HepG2 (cell line): ENCODE measurements around the gene VIT. TPM values are rescaled to one million over a fixed set of nuclear protein-coding genes. Genes with fewer than 3 reads are reported as not detected.

Source experiments
- ATAC-seq: fragments of 200-7000 bp; cut with Tn5 transposase; 3 replicates; pipeline ENCODE4 v1.9.1; 2020; ENCODE audit warnings: mild to moderate bottlenecking, moderate library complexity
- BruUV-seq: library from RNA; stranded (reverse); fragments of 400-500 nt; replicated peaks from 2 replicates; lab custom pipeline; 2021; lab: Mats Ljungman, UMichigan
- CTCF ChIA-PET: fragments of 300-600 bp; formaldehyde crosslinking; extraction: SDS; loops from one replicate; lab custom pipeline; 2021; ENCODE audit warnings: low total read pairs, inconsistent platforms, low intra/inter-chr PET ratio; lab: Yijun Ruan, JAX
- POLR2A ChIA-PET: fragments of 350-600 bp; sonication (Branson Sonifier 250); formaldehyde crosslinking; loops from one replicate; lab custom pipeline; 2020; ENCODE audit warnings: antibody characterized with exemption, inconsistent platforms; lab: Yijun Ruan, JAX
- DNase-seq: peaks from one replicate; pipeline ENCODE4 v3.0.0-alpha.2; 2015; ENCODE audit warnings: low spot score
- FAIRE-seq: peaks from 3 replicates; lab custom pipeline; 2011; peaks lifted over from hg19 to GRCh38; lab: Jason Lieb, UNC
- H2AFZ ChIP-seq: one replicate; pipeline ENCODE4 v1.6.1; 2011; ENCODE audit warnings: low read length, inconsistent platforms
- H3K27ac ChIP-seq: fragments of 300-600 bp; 3 replicates; pipeline ENCODE4 v1.8.0; 2011; ENCODE audit warnings: mixed run types, mild to moderate bottlenecking, mixed read lengths, low read length, inconsistent platforms; ENCODE audit not compliant: insufficient read depth; ENCODE audit errors: extremely low read length
- H3K27me3 ChIP-seq, 2 experiments: fragments of 200-600 bp in 1 of 2; 2 replicates in 1 of 2; 3 replicates in 1 of 2; pipeline versions ENCODE4 v1.6.0 to v1.8.0; 2011; ENCODE audit warnings: low read length in 2 of 2, mild to moderate bottlenecking in 2 of 2, moderate library complexity in 2 of 2, inconsistent platforms in 1 of 2; ENCODE audit not compliant: insufficient read depth in 2 of 2, control insufficient read depth in 1 of 2
- H3K36me3 ChIP-seq, 2 experiments: fragments of 200-600 bp in 1 of 2; replicated peaks in 1 of 2; 2 replicates in 1 of 2; 3 replicates in 1 of 2; pipeline versions ENCODE4 v1.5.1 to v1.8.0; 2011; ENCODE audit warnings: low read length in 2 of 2, inconsistent platforms in 1 of 2; ENCODE audit not compliant: insufficient read depth in 2 of 2, control insufficient read depth in 1 of 2
- H3K4me1 ChIP-seq: 2 replicates; pipeline ENCODE4 v1.5.1; 2012; ENCODE audit warnings: low read length, inconsistent platforms; ENCODE audit not compliant: insufficient read depth
- H3K4me2 ChIP-seq: 2 replicates; pipeline ENCODE4 v1.6.0; 2011; ENCODE audit warnings: low read depth, low read length, inconsistent platforms
- H3K4me3 ChIP-seq, 3 experiments: fragments of 200-600 bp in 1 of 3; sonication (generic), shearing (Covaris generic) in 1 of 3; replicated peaks in 1 of 3; 2 replicates each; pipeline ENCODE4 v1.5.1; 2011 to 2016; ENCODE audit warnings: low read length in 3 of 3, inconsistent platforms in 2 of 3, low read depth in 2 of 3, mild to moderate bottlenecking in 2 of 3, control low read depth in 1 of 3, mixed read lengths in 1 of 3; ENCODE audit not compliant: insufficient read depth in 1 of 3
- H3K79me2 ChIP-seq: one replicate; pipeline ENCODE4 v1.6.1; 2011; ENCODE audit warnings: low read length, inconsistent platforms; ENCODE audit not compliant: insufficient read depth
- H3K9ac ChIP-seq: 2 replicates; pipeline ENCODE4 v1.6.0; 2011; ENCODE audit warnings: mild to moderate bottlenecking, low read depth, low read length, inconsistent platforms; ENCODE audit not compliant: insufficient read depth
- H3K9me3 ChIP-seq: 2 replicates; pipeline ENCODE4 v1.5.1; 2012; ENCODE audit warnings: mild to moderate bottlenecking, low read length
- H4K20me1 ChIP-seq: 2 replicates; pipeline ENCODE4 v1.6.0; 2011; ENCODE audit warnings: inconsistent platforms, mild to moderate bottlenecking, low read length, moderate library complexity; ENCODE audit not compliant: insufficient read depth
- CREB1 ChIP-seq, 2 experiments: fragments of 450-650 bp in 1 of 2; IDR thresholded peaks; 2 replicates each; pipeline ENCODE4 v1.6.1; 2016 to 2017; ENCODE audit warnings: control low read depth in 1 of 2, mild to moderate bottlenecking in 1 of 2, missing compliant biosample characterization in 1 of 2, missing genetic modification characterization in 1 of 2
- FOXP1 ChIP-seq, 2 experiments: fragments of 450-650 bp in 1 of 2; IDR thresholded peaks; 2 replicates each; pipeline ENCODE4 v1.6.1; 2017 to 2018; ENCODE audit warnings: antibody characterized with exemption in 1 of 2
- RFXAP ChIP-seq: sonication (generic); formaldehyde crosslinking; IDR thresholded peaks from 2 replicates; pipeline ENCODE4 v1.4.0; 2020; ENCODE audit warnings: missing genetic modification reagents, borderline replicate concordance
- THYN1 ChIP-seq: sonication (generic); formaldehyde crosslinking; IDR thresholded peaks from 2 replicates; pipeline ENCODE4 v1.8.1; 2023; ENCODE audit warnings: low read depth, mild to moderate bottlenecking, moderate library complexity, missing genetic modification reagents, borderline replicate concordance
- ZBTB26 ChIP-seq: IDR thresholded peaks from 2 replicates; pipeline ENCODE4 v1.6.1; 2016; ENCODE audit warnings: missing compliant biosample characterization, missing genetic modification reagents, borderline replicate concordance
- ZBTB39 ChIP-seq: sonication (generic); formaldehyde crosslinking; IDR thresholded peaks from 2 replicates; pipeline ENCODE4 v1.5.0; 2020; ENCODE audit warnings: missing genetic modification reagents
- ZNF232 ChIP-seq: sonication (generic); formaldehyde crosslinking; IDR thresholded peaks from 2 replicates; pipeline ENCODE4 v1.4.0; 2020; ENCODE audit warnings: missing genetic modification reagents, borderline replicate concordance
- ZNF263 ChIP-seq: sonication (generic); formaldehyde crosslinking; IDR thresholded peaks from 2 replicates; pipeline ENCODE4 v1.4.0; 2020; ENCODE audit warnings: missing genetic modification reagents
- ZNF407 ChIP-seq: sonication (generic); formaldehyde crosslinking; IDR thresholded peaks from one replicate; pipeline ENCODE4 v1.5.1; 2020; ENCODE audit warnings: mild to moderate bottlenecking, missing genetic modification reagents; ENCODE audit errors: not compliant biosample characterization
- ZNF569 ChIP-seq: sonication (generic); formaldehyde crosslinking; IDR thresholded peaks from 2 replicates; pipeline ENCODE4 v1.5.0; 2020; ENCODE audit warnings: mild to moderate bottlenecking, missing genetic modification reagents, moderate library complexity, borderline replicate concordance
- ZNF879 ChIP-seq: sonication (generic); formaldehyde crosslinking; IDR thresholded peaks from 2 replicates; pipeline ENCODE4 v1.8.1; 2023; ENCODE audit warnings: missing genetic modification reagents
- ZSCAN25 ChIP-seq: sonication (generic); formaldehyde crosslinking; IDR thresholded peaks from 2 replicates; pipeline ENCODE4 v1.8.0; 2022; ENCODE audit warnings: mild to moderate bottlenecking, missing genetic modification reagents
- WGBS: methylation state at CpG from one replicate; pipeline ENCODE4 v1.1.6; 2017; ENCODE audit warnings: low lambda C conversion rate; 5-methylcytosine and 5-hydroxymethylcytosine counted together
- in situ Hi-C: cut with HindIII; loops from 2 replicates; pipeline ENCODE4 v1.10.0; 2017; ENCODE audit warnings: low pct_unique_long_range_greater_than_20kb; ENCODE audit not compliant: extremely low pct_ligation_motif_present
- intact Hi-C: fragments of 100-400 bp; cut with micrococcal nuclease; formaldehyde crosslinking; loops from one replicate; pipeline ENCODE4 v1.10.0; 2022; ENCODE audit not compliant: unreplicated experiment
- polyA plus RNA-seq, 8 experiments: library from polyadenylated mRNA; depleted of rRNA in 3 of 8; stranded (reverse) in 7 of 8; unstranded in 1 of 8; fragments of >200 nt; fragmentation: Illumina TruSeq in 4 of 8; extraction: Trizol in 4 of 8; gene quantifications; 2 replicates each; pipeline versions ENCODE4 v1.2.1 to v1.2.3, GENCODE V29; 2011 to 2016; ENCODE audit warnings: low read depth in 4 of 8, missing spikeins in 1 of 8, mixed read lengths in 1 of 8; ENCODE audit not compliant: insufficient read depth in 1 of 8
- total RNA-seq, 5 experiments: library from RNA; depleted of rRNA; stranded (reverse); fragments of >200 nt; fragmentation: Illumina TruSeq; extraction: Trizol; gene quantifications; 2 replicates each; pipeline ENCODE4 v1.2.3, GENCODE V29; 2016; ENCODE audit warnings: low read depth in 1 of 5

VIT gene
- total and polyA plus RNA-seq, 2 of the 13 experiments (the other 11 are each of a cell fraction or from before 2014, with no cell fraction given), result not detected

GRCh38 chr2:36702781-36703180 lies 6.3 kb downstream of the VIT start:
- H4K20me1 ChIP-seq, result no peaks in the 10 kb centered on the region
- no peak for FAIRE-seq
- H3K4me2 ChIP-seq, result no peak overlapping the region
- TF ChIP-seq ZNF263 (CRISPR knock-in tag) (no peak), ZNF407 (CRISPR knock-in tag) (no peak), THYN1 (CRISPR knock-in tag) (no peak), FOXP1 (IDR thresholded peaks at IDR 0.05) (no peak), FOXP1 (CRISPR knock-in tag; IDR thresholded peaks at IDR 0.05) (no peak), ZSCAN25 (CRISPR knock-in tag) (no peak), ZBTB39 (no peak), CREB1 (IDR thresholded peaks at IDR 0.05) (no peak), CREB1 (CRISPR knock-in tag; IDR thresholded peaks at IDR 0.05) (no peak), ZNF879 (no peak), RFXAP (CRISPR knock-in tag) (no peak), ZNF232 (CRISPR knock-in tag) (no peak), ZBTB26 (no peak), ZNF569 (CRISPR knock-in tag) (no peak)
- no peak overlapping the region for H3K27ac ChIP-seq
- peaks cover 3 to 40% of the 10 kb centered on the region in 2 experiments; a peak in 4 of 5 replicates for H3K27me3 ChIP-seq
- in situ Hi-C loops (no loop called here), intact Hi-C loops (no loop called here)
- ChIA-PET POLR2A (no interaction called here), CTCF (no interaction called here)
- BruUV-seq, result no TSS peak
- no peak overlapping the region for H3K9ac ChIP-seq
- no peak for DNase-seq
- H2AFZ ChIP-seq, result no peak overlapping the region
- H3K4me1 ChIP-seq, result peaks cover 1% of the 10 kb centered on the region; the same call in 1 of the 2 replicates
- no peaks in the 10 kb centered on the region for H3K79me2 ChIP-seq
- H3K9me3 ChIP-seq, result no peaks in the 10 kb centered on the region
- no peak overlapping the region for H3K4me3 ChIP-seq
- no peaks in the 10 kb centered on the region for H3K36me3 ChIP-seq
- ATAC-seq, result no peak; the same call in 2 of the 3 replicates
- WGBS, result 0% methylated on average over 2 of the region's 3 CpGs
